OCI-LY3 (cell line): ENCODE data around the gene SYNPO2.

Experiments used
- EZH2phosphoT487 ChIP-seq: fragments of 200-600 bp; shearing (Covaris generic); IDR thresholded peaks from 2 replicates; pipeline ENCODE4 v1.6.1; 2018; ENCODE audit warnings: antibody characterized with exemption, mixed run types, low read depth
- TF ChIP-seq, protein P1 (sequence below): fragments of 200-600, 300-600 bp; sonication (generic); IDR thresholded peaks from 2 replicates; pipeline ENCODE4 v1.5.1; 2014; ENCODE audit warnings: antibody characterized with exemption, low read length, low read depth

- TF ChIP-seq, protein P1, sequence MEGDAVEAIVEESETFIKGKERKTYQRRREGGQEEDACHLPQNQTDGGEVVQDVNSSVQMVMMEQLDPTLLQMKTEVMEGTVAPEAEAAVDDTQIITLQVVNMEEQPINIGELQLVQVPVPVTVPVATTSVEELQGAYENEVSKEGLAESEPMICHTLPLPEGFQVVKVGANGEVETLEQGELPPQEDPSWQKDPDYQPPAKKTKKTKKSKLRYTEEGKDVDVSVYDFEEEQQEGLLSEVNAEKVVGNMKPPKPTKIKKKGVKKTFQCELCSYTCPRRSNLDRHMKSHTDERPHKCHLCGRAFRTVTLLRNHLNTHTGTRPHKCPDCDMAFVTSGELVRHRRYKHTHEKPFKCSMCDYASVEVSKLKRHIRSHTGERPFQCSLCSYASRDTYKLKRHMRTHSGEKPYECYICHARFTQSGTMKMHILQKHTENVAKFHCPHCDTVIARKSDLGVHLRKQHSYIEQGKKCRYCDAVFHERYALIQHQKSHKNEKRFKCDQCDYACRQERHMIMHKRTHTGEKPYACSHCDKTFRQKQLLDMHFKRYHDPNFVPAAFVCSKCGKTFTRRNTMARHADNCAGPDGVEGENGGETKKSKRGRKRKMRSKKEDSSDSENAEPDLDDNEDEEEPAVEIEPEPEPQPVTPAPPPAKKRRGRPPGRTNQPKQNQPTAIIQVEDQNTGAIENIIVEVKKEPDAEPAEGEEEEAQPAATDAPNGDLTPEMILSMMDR = peak; percentile 33
- TF ChIP-seq EZH2phosphoT487 = no peak
Observed at GRCh38 chr4:119087121-119087520, 198.5 kb downstream of the SYNPO2 start.
